GM19438 (cell line): ENCODE data around the gene KCNC1.

Experiments
- ATAC-seq: cut with Tn5 transposase; IDR thresholded peaks from one replicate; pipeline ENCODE4 v1.9.1; 2021; ENCODE audit warnings: low read depth; ENCODE audit not compliant: unreplicated experiment

KCNC1 gene

DNA sequence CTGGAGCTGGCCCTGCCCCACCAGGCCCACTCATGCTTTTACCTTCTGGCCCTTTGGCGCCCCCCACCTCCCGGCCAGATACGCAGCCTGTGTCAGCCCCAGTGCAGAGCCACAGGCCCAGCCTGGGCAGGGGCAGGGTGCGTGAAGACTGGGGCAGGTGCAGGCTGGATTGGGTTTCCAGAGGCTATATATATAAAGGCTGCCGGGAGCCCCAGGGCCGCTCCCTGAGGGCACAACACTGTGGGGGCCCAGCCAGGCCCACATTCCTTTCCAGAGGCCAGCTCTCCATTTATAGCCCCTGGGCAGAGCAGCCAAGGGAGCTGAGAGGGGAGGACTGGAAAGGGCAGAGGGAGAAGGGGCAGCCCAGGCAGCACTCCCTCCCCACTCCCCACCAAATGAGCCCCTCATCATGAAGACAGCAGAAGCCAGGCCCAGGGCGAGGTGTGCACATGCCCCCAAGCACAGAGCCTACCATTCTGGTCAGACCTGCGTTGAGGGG lies 20.2 kb upstream of the KCNC1 start:
- no peak for ATAC-seq

- no peak for ATAC-seq
Measured at GRCh38 chr11:17714870-17715269, 19.7 kb upstream of the KCNC1 start.

DNA sequence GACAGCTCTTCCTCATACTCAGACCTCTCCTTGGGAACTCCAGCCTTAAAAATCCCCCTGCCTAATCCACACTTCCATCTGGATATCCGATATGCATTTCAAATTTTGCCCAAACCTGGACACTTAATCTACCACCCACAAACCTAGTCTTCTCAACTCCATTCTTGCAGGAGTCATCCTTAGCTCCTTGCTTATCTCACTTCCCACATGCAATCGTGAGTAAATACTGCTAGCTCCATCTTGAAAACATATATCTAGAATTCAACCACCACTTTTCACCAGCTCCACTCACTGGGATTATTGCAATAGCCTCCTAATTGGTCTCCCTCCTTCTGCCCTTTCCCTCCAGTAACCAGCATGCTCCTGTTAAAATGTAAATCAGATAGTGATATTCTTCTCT lies 17.8 kb upstream of the KCNC1 start:
- ATAC-seq: no peak

- no peak for ATAC-seq
Measured at GRCh38 chr11:17718015-17718414, 16.6 kb upstream of the KCNC1 start.

- no peak for ATAC-seq
Measured at GRCh38 chr11:17718510-17718962, 16.0 kb upstream of the KCNC1 start.

DNA sequence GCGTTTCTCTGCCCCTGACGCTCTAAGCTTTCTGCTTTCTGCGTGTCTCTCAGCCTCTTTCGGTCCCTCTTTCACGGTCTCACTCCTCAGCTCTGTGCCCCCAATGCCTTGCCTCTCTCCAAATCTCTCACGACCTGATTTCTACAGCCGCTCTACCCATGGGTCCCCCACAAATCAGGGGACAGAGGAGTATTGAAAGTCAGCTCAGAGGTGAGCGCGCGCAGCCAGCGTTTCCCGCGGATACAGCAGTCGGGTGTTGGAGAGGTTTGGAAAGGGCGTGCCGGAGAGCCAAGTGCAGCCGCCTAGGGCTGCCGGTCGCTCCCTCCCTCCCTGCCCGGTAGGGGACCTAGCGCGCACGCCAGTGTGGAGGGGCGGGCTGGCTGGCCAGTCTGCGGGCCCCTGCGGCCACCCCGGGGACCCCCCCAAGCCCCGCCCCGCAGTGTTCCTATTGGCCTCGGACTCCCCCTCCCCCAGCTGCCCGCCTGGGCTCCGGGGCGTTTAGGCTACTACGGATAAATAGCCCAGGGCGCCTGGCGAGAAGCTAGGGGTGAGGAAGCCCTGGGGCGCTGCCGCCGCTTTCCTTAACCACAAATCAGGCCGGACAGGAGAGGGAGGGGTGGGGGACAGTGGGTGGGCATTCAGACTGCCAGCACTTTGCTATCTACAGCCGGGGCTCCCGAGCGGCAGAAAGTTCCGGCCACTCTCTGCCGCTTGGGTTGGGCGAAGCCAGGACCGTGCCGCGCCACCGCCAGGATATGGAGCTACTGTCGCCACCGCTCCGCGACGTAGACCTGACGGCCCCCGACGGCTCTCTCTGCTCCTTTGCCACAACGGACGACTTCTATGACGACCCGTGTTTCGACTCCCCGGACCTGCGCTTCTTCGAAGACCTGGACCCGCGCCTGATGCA lies 15.3 kb upstream of the KCNC1 start, which contains the start of gene MYOD1:
Gene MYOD1, plus strand, starts transcription at position 544 of the 910 bp plus-strand sequence. Its CDS starts 212 bp downstream, at position 756.
- no peak for ATAC-seq

DNA sequence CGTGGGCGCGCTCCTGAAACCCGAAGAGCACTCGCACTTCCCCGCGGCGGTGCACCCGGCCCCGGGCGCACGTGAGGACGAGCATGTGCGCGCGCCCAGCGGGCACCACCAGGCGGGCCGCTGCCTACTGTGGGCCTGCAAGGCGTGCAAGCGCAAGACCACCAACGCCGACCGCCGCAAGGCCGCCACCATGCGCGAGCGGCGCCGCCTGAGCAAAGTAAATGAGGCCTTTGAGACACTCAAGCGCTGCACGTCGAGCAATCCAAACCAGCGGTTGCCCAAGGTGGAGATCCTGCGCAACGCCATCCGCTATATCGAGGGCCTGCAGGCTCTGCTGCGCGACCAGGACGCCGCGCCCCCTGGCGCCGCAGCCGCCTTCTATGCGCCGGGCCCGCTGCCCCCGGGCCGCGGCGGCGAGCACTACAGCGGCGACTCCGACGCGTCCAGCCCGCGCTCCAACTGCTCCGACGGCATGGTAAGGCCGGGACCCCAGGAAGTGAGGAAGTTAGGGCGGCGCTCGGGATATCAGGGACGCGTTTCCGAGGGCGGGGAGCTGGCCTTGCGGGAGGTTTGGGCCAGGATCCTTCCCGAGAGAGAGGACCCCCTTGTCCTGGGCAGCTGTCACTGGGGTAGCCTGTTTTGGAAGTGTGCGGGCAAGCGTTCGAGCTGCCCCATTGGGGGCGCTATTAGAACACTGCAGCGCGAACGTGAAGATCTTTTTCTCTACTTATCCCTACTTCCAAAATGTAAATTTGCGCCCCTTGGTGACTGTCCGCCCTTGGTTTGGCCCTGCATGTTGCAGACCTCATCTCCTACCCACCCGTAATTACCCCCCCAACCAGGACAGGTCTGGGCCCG lies 14.4 kb upstream of the KCNC1 start:
- no peak for ATAC-seq

- ATAC-seq: no peak
Measured at GRCh38 chr11:17720796-17721171, 13.8 kb upstream of the KCNC1 start.

- no peak for ATAC-seq
Measured at GRCh38 chr11:17721242-17721999, 13.2 kb upstream of the KCNC1 start.

- ATAC-seq: no peak
Measured at GRCh38 chr11:17722000-17722643, 12.5 kb upstream of the KCNC1 start.

- ATAC-seq: no peak
Measured at GRCh38 chr11:17724020-17724908, 10.3 kb upstream of the KCNC1 start.

- no peak for ATAC-seq
Measured at GRCh38 chr11:17725174-17725573, 9.4 kb upstream of the KCNC1 start.

GRCh38 chr11:17730137-17730536 lies 4.4 kb upstream of the KCNC1 start:
- no peak for ATAC-seq

- peak; percentile 72 for ATAC-seq
Measured at GRCh38 chr11:17730608-17731462, 3.7 kb upstream of the KCNC1 start.

DNA sequence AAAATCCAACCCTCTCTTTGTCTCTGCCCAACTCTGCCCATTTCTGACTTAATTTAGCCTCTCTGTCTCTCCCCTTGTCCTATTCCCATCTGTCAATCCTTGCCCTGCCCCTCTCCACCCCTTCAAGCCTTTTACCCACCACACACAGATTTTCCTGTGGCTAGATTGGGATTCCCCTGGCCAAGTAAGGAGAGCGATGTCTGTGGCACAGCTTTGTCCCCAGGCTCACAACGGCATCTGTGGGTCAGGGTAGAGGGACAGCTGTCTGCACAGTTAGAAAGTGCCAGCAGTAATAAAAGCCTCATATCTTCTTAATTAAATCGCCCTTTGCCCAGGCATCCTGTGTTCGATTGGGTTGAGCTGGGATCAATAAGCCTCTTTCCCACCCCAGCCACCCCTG lies 1.3 kb upstream of the KCNC1 start:
- ATAC-seq: no peak

GRCh38 chr11:17734986-17735817 lies 621 bp downstream of the KCNC1 start:
- no peak for ATAC-seq
